Brain microvascular endothelial cell (primary cell): Measurements from ENCODE around the gene DOCK9.

Source experiments
- DNase-seq: peaks from one replicate; pipeline ENCODE4 v3.0.0-alpha.2; 2020
- H3K27ac ChIP-seq: fragments of 250-450 bp; sonication (Bioruptor Pico); 2 replicates; pipeline ENCODE4 v1.5.1; 2020; ENCODE audit warnings: mild to moderate bottlenecking, moderate library complexity
- H3K27me3 ChIP-seq: fragments of 250-450 bp; sonication (Bioruptor Pico); replicated peaks from 2 replicates; pipeline ENCODE4 v1.5.1; 2020; ENCODE audit warnings: mild to moderate bottlenecking
- H3K36me3 ChIP-seq: fragments of 250-450 bp; sonication (Bioruptor Pico); replicated peaks from 2 replicates; pipeline ENCODE4 v1.5.1; 2020; ENCODE audit warnings: mild to moderate bottlenecking
- H3K4me3 ChIP-seq: 2 replicates; pipeline ENCODE4 v1.5.1; 2011; ENCODE audit warnings: low read depth, mild to moderate bottlenecking, control low read depth, low read length, moderate library complexity
- in situ Hi-C: cut with HindIII; loops from 2 replicates; pipeline ENCODE4 v1.10.0; 2017; ENCODE audit warnings: low sequenced_read_pairs, low pct_ligation_motif_present
- TF ChIP-seq, protein P1 (sequence below): IDR thresholded peaks from 2 replicates; pipeline ENCODE4 v1.5.1; 2011; ENCODE audit warnings: low read depth, mild to moderate bottlenecking, moderate library complexity, low read length, control low read depth, inconsistent platforms; ENCODE audit errors: missing control alignments

Gene DOCK9

DNA sequence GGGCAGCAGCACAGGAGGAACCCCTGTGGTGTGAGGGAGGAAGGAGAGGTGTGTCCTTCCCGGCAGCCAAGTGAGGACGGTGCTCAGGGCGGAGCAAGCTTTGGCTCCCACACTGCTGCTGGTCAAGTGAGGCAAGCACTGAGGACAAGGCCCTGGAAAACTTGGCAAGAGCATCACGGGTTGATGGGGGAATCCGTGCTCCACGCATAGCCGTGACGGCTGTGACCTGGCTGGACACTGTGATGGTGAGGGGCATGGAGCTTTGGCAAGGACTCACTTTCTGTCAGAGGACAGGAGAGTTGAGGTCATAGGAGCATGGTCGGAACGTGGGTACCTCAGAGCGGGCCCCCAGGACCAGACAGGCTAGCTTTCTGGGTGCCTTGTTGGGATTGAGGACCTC lies 196.4 kb downstream of the DOCK9 start:
- H3K27ac ChIP-seq, result no peak overlapping the region
- no peaks in the 10 kb centered on the region for H3K27me3 ChIP-seq
- no peaks in the 10 kb centered on the region for H3K36me3 ChIP-seq
- DNase-seq, result no peak
- in situ Hi-C loops, result no loop called here
- H3K4me3 ChIP-seq, result no peak overlapping the region
- TF ChIP-seq, protein P1, sequence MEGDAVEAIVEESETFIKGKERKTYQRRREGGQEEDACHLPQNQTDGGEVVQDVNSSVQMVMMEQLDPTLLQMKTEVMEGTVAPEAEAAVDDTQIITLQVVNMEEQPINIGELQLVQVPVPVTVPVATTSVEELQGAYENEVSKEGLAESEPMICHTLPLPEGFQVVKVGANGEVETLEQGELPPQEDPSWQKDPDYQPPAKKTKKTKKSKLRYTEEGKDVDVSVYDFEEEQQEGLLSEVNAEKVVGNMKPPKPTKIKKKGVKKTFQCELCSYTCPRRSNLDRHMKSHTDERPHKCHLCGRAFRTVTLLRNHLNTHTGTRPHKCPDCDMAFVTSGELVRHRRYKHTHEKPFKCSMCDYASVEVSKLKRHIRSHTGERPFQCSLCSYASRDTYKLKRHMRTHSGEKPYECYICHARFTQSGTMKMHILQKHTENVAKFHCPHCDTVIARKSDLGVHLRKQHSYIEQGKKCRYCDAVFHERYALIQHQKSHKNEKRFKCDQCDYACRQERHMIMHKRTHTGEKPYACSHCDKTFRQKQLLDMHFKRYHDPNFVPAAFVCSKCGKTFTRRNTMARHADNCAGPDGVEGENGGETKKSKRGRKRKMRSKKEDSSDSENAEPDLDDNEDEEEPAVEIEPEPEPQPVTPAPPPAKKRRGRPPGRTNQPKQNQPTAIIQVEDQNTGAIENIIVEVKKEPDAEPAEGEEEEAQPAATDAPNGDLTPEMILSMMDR, result no peak

DNA sequence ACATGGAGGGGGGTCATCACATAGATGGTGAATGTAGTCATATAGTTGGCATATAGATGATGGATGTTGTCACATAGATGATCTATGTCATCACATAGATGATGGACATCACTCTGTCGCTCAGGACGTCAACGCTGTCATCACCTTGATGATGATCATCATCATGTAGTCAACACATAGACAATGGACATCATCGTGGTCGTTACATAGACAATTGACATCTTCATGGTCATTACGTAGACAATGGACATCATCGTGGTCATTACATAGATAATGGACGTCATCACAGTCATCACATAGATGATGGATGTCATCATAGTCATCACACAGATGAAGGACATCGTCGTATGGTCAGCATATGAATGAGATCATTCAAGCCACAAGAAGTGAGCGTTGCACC lies 196.8 kb downstream of the DOCK9 start:
- DNase-seq, result no peak
- Histone ChIP-seq H3K27me3 (no peaks in the 10 kb centered on the region), H3K4me3 (no peak overlapping the region), H3K27ac (no peak overlapping the region), H3K36me3 (no peaks in the 10 kb centered on the region)
- TF ChIP-seq, protein P1, result no peak
- in situ Hi-C loops, result no loop called here

DNA sequence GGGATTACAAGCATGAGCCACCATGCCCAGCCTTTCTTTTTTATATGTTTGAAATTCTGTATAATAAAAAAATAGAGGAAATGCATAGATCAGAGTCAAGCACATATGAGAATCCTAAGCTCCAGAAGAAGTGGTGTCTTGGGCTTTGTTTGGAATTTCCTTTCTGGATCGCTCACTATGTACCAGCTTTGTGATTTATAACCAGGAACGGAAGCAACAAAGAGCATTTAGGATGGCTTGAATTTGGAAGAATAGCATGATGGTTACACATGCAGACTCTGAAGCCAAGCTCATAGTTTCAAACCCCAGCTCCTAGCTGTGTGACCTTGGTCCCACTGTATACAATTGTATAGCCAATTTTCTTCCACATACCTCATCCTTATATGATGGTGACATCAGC lies 197.4 kb downstream of the DOCK9 start:
- H3K27ac ChIP-seq, result no peak overlapping the region
- no peak for DNase-seq
- no peaks in the 10 kb centered on the region for H3K27me3 ChIP-seq
- in situ Hi-C loops, result no loop called here
- H3K4me3 ChIP-seq, result no peak overlapping the region
- TF ChIP-seq, protein P1, result no peak
- no peaks in the 10 kb centered on the region for H3K36me3 ChIP-seq

DNA sequence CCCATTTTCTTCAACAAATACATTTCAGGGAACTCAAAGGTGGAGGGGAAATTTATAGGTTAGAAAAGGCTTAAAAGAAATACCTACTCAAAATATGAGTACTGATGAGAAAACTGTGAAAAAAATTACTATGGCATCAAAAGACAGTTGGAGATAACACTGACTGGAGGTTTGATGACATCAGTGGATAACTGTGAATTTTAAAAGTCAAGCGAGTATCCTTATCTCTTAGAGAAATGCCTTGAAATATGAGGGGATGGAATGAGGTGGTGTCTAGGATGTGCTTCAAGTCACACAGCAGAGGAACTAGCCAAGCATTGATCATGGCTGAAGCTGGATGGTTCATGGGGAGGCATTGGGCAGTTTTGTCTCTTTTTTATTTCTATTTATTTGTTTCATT lies 198.2 kb downstream of the DOCK9 start:
- no peak overlapping the region for H3K4me3 ChIP-seq
- in situ Hi-C loops, result no loop called here
- H3K27ac ChIP-seq, result no peak overlapping the region
- H3K36me3 ChIP-seq, result no peaks in the 10 kb centered on the region
- TF ChIP-seq, protein P1, result no peak
- DNase-seq, result no peak
- no peaks in the 10 kb centered on the region for H3K27me3 ChIP-seq

DNA sequence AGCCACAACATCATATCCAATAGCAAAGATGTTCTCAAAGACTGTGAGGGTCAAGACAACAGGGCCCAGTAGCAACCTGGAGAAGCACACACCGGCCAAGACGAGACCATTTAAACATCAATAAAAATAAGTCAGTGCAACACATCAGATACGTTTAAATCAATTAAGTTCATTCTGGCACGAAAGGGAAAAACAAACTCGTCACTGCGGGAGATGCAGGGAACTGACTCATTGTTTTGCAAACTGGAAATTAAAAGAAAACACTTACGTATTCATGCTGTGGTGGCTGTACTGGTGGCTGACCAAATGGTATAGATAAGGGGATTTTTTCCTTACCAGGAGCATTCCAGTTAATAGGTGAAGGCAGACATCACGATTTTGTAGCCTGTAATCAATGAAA lies 199.1 kb downstream of the DOCK9 start:
- Histone ChIP-seq H3K27me3 (no peaks in the 10 kb centered on the region), H3K4me3 (no peak overlapping the region), H3K36me3 (no peaks in the 10 kb centered on the region), H3K27ac (peak overlapping the region; percentile 26)
- TF ChIP-seq, protein P1, result no peak
- DNase-seq, result peak; percentile 72
- in situ Hi-C loops, result no loop called here

DNA sequence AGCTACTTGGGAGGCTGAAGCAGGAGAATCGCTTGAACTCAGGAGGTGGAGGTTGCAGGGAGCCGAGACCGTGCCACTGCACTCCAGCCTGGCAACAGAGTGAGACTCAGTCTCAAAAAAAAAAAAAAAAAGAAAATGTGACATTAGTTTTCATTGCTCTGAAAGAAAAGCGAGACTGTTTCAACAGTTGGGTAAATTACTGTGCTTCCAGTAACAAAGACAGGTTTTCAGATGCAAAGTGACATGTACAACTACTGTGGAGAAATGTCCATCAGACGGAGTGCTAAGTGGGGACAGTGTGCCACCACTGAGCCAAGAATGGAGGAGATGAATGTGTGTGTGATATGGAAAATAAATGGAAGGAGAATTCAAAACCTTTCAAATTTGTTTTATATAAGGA lies 201.2 kb downstream of the DOCK9 start:
- DNase-seq, result no peak
- peak overlapping the region; percentile 71 for H3K27ac ChIP-seq
- TF ChIP-seq, protein P1, result no peak
- no peaks in the 10 kb centered on the region for H3K27me3 ChIP-seq
- no peaks in the 10 kb centered on the region for H3K36me3 ChIP-seq
- in situ Hi-C loops, result no loop called here
- H3K4me3 ChIP-seq, result no peak overlapping the region
